K562 (cell line): ENCODE results near the gene GLTP. TPM values are rescaled to one million over a fixed set of nuclear protein-coding genes. Genes with fewer than 3 reads are reported as not detected.

ENCODE experiments used
- COPS2 ChIP-seq: fragments of 450-650 bp; conservative IDR thresholded peaks from 2 replicates; pipeline ENCODE4 v1.6.1; 2016; ENCODE audit warnings: mild to moderate bottlenecking, moderate library complexity
- HMGXB4 ChIP-seq: sonication (generic); formaldehyde crosslinking; IDR thresholded peaks from 2 replicates; pipeline ENCODE4 v1.8.1; 2023; ENCODE audit warnings: mild to moderate bottlenecking, missing genetic modification reagents
- JUND ChIP-seq, 2 experiments: IDR thresholded peaks; 2 replicates in 1 of 2; 3 replicates in 1 of 2; pipeline ENCODE4 v1.6.1; 2011; ENCODE audit warnings: borderline replicate concordance in 2 of 2, low read depth in 2 of 2, low read length in 2 of 2, improper control_type of control experiment in 1 of 2, missing biosample characterization in 1 of 2, missing genetic modification characterization in 1 of 2, missing genetic modification reagents in 1 of 2
- RAD51 ChIP-seq: fragments of 450-650 bp; IDR thresholded peaks from 2 replicates; pipeline ENCODE4 v1.7.1; 2016; ENCODE audit warnings: low read depth, mild to moderate bottlenecking, borderline replicate concordance
- REST ChIP-seq, 2 experiments: fragments of 450-650 bp; formaldehyde crosslinking in 1 of 2; IDR thresholded peaks; 2 replicates each; pipeline versions ENCODE4 v1.4.0 to v1.6.1; 2014 to 2020; ENCODE audit warnings: mild to moderate bottlenecking in 2 of 2, borderline replicate concordance in 1 of 2, low read depth in 1 of 2
- SIX5 ChIP-seq, 2 experiments: IDR thresholded peaks; 2 replicates each; pipeline ENCODE4 v1.6.1; 2011; ENCODE audit warnings: low read length in 2 of 2, borderline replicate concordance in 1 of 2, low read depth in 1 of 2, mild to moderate bottlenecking in 1 of 2, moderate library complexity in 1 of 2; ENCODE audit not compliant: insufficient read depth in 1 of 2
- SMARCC2 ChIP-seq: fragments of 450-650 bp; IDR thresholded peaks from 2 replicates; pipeline ENCODE4 v1.6.1; 2017; ENCODE audit warnings: antibody characterized with exemption, moderate library complexity, mild to moderate bottlenecking, low read depth
- XRCC4 ChIP-seq: IDR thresholded peaks from one replicate; pipeline ENCODE4 v1.6.1; 2011; ENCODE audit not compliant: insufficient read depth, insufficient read length; ENCODE audit errors: extremely low read depth
- ZBTB26 ChIP-seq: fragments of 450-650 bp; formaldehyde crosslinking; IDR thresholded peaks from 2 replicates; pipeline ENCODE4 v1.4.0; 2022; ENCODE audit warnings: missing genetic modification characterization
- ZFP30 ChIP-seq: fragments of 250-450 bp; sonication (Bioruptor Pico); IDR thresholded peaks from 2 replicates; pipeline ENCODE4 v1.8.0; 2022; ENCODE audit warnings: moderate library complexity, mild to moderate bottlenecking, inconsistent platforms, borderline replicate concordance
- ZFP36 ChIP-seq: fragments of 150-350 bp; IDR thresholded peaks from 2 replicates; pipeline ENCODE4 v1.6.1; 2018; ENCODE audit warnings: low read length, low read depth; ENCODE audit not compliant: partially characterized antibody
- ZNF347 ChIP-seq: fragments of 450-650 bp; formaldehyde crosslinking; IDR thresholded peaks from 2 replicates; pipeline ENCODE4 v1.4.0; 2020; ENCODE audit warnings: low read depth, mild to moderate bottlenecking, moderate library complexity
- ZNF644 ChIP-seq: fragments of 200-800 bp; sonication (Bioruptor generic); IDR thresholded peaks from 2 replicates; pipeline ENCODE4 v1.6.1; 2016; ENCODE audit warnings: low read depth, missing genetic modification characterization, missing compliant biosample characterization
- polyA plus RNA-seq, 8 experiments: library from polyadenylated mRNA; depleted of rRNA in 4 of 8; stranded (reverse) in 5 of 8; unstranded in 3 of 8; fragments of >200 nt; fragmentation: Nextera tagmentation in 2 of 8; fragmentation: Illumina TruSeq in 1 of 8; extraction: Ambion mirVana in 2 of 8; extraction: Trizol in 1 of 8; gene quantifications; 2 replicates each; pipeline versions ENCODE4 v1.2.1 to v1.2.3, GENCODE V29; 2011 to 2014; ENCODE audit warnings: inconsistent platforms in 1 of 8, missing spikeins in 1 of 8
- total RNA-seq, 7 experiments: library from RNA; depleted of rRNA in 6 of 7; stranded (reverse); fragments of >200 nt in 6 of 7; fragmentation: Illumina TruSeq in 2 of 7; extraction: Trizol in 2 of 7; gene quantifications; 2 replicates each; pipeline versions ENCODE4 v1.2.1 to v1.2.3, GENCODE V29; 2011 to 2021; ENCODE audit warnings: low replicate concordance in 1 of 7

The GLTP gene
- total and polyA plus RNA-seq, 9 of the 15 experiments (the other 6 are each of a cell fraction or from before 2014, with no cell fraction given): 4.4 to 8.3 (median 6.1) TPM

GRCh38 chr12:109899783-109900751 is 19.7 kb upstream of the GLTP start, which contains the start of gene TCHP (continued):
- 0 out of 2 replicates have a peak, but pooled peaks have one; percentile 46 for TF ChIP-seq REST (IDR thresholded peaks at IDR 0.05; ENCODE audit: borderline replicate concordance)
- 0 out of 2 replicates have a peak, but pooled peaks have one; percentile 21 for TF ChIP-seq REST (CRISPR knock-in tag; IDR thresholded peaks at IDR 0.05; ENCODE audit: low read depth)
- TF ChIP-seq XRCC4: no peak
- no peak for TF ChIP-seq SIX5 (IDR thresholded peaks at IDR 0.05; ENCODE audit: borderline replicate concordance in 1 of 2, insufficient read depth in 1 of 2, low read depth in 1 of 2, low read length in 2 of 2)
- TF ChIP-seq SMARCC2: peak; percentile 73
- TF ChIP-seq ZFP30 (CRISPR knock-in tag): no peak
- TF ChIP-seq ZFP36: no peak
- TF ChIP-seq ZBTB26: no peak
- peak; percentile 76 for TF ChIP-seq HMGXB4 (CRISPR knock-in tag)
- TF ChIP-seq RAD51: no peak
- TF ChIP-seq ZNF644 (tag): no peak
- peak; percentile 60; the same call in 1 of the 2 replicates for TF ChIP-seq JUND (IDR thresholded peaks at IDR 0.05; ENCODE audit: borderline replicate concordance, low read depth, low read length)
- no peak; the same call in 2 of the 3 replicates for TF ChIP-seq JUND (tag; IDR thresholded peaks at IDR 0.05; ENCODE audit: borderline replicate concordance, low read depth, low read length)
- no peak for TF ChIP-seq COPS2
- TF ChIP-seq ZNF347 (CRISPR knock-in tag): no peak
